Activated naive CD8-positive, alpha-beta T cell (primary cell): ENCODE measurements around the gene SP2.

ENCODE experiments used
- H3K27ac Mint-ChIP-seq: one replicate; pipeline ENCODE4 v1.8.0; 2021; ENCODE audit warnings: mixed read lengths
- H3K27me3 Mint-ChIP-seq: one replicate; pipeline ENCODE4 v1.8.0; 2021; ENCODE audit warnings: mixed read lengths
- H3K36me3 Mint-ChIP-seq: one replicate; pipeline ENCODE4 v1.8.0; 2021; ENCODE audit warnings: mixed read lengths
- H3K4me1 Mint-ChIP-seq: one replicate; pipeline ENCODE4 v1.8.0; 2021; ENCODE audit warnings: low read depth, mixed read lengths
- H3K4me3 Mint-ChIP-seq: one replicate; pipeline ENCODE4 v1.8.0; 2021; ENCODE audit warnings: mild to moderate bottlenecking, mixed read lengths
- H3K9me3 Mint-ChIP-seq: one replicate; pipeline ENCODE4 v1.8.0; 2021; ENCODE audit warnings: low read depth, mixed read lengths

Gene SP2

GRCh38 chr17:47862621-47863440 lies 33.2 kb upstream of the SP2 start:
- Mint-ChIP-seq H3K4me1 (peaks cover 16% of the 10 kb centered on the region), H3K9me3 (no peaks in the 10 kb centered on the region), H3K27me3 (no peaks in the 10 kb centered on the region), H3K27ac (no peak overlapping the region), H3K36me3 (no peaks in the 10 kb centered on the region), H3K4me3 (no peak overlapping the region)

GRCh38 chr17:47864791-47865216 lies 31.2 kb upstream of the SP2 start:
- H3K9me3 Mint-ChIP-seq: no peaks in the 10 kb centered on the region
- H3K27ac Mint-ChIP-seq: no peak overlapping the region
- H3K27me3 Mint-ChIP-seq: peaks cover 4% of the 10 kb centered on the region
- no peak overlapping the region for H3K4me3 Mint-ChIP-seq
- H3K4me1 Mint-ChIP-seq: peaks cover 16% of the 10 kb centered on the region
- H3K36me3 Mint-ChIP-seq: no peaks in the 10 kb centered on the region

GRCh38 chr17:47866941-47867340 lies 29.1 kb upstream of the SP2 start:
- Mint-ChIP-seq H3K4me3 (no peak overlapping the region), H3K4me1 (peaks cover 16% of the 10 kb centered on the region), H3K36me3 (no peaks in the 10 kb centered on the region), H3K27me3 (peaks cover 12% of the 10 kb centered on the region), H3K9me3 (no peaks in the 10 kb centered on the region), H3K27ac (no peak overlapping the region)

- Mint-ChIP-seq H3K4me3 (no peak overlapping the region), H3K9me3 (no peaks in the 10 kb centered on the region), H3K27ac (no peak overlapping the region), H3K4me1 (peaks cover 11% of the 10 kb centered on the region), H3K27me3 (peaks cover 13% of the 10 kb centered on the region), H3K36me3 (no peaks in the 10 kb centered on the region)
These were observed 28.1 kb upstream of the SP2 start for GRCh38 chr17:47867813-47868533.

GRCh38 chr17:47869114-47869513 lies 26.9 kb upstream of the SP2 start:
- Mint-ChIP-seq H3K36me3 (no peaks in the 10 kb centered on the region), H3K9me3 (no peaks in the 10 kb centered on the region), H3K27me3 (peaks cover 14% of the 10 kb centered on the region), H3K4me1 (peaks cover 7% of the 10 kb centered on the region), H3K27ac (no peak overlapping the region), H3K4me3 (no peak overlapping the region)

- no peaks in the 10 kb centered on the region for H3K36me3 Mint-ChIP-seq
- no peaks in the 10 kb centered on the region for H3K9me3 Mint-ChIP-seq
- H3K4me1 Mint-ChIP-seq: peaks cover 3% of the 10 kb centered on the region
- H3K4me3 Mint-ChIP-seq: no peak overlapping the region
- H3K27ac Mint-ChIP-seq: no peak overlapping the region
- peaks cover 16% of the 10 kb centered on the region for H3K27me3 Mint-ChIP-seq
These were observed 26.0 kb upstream of the SP2 start for GRCh38 chr17:47870056-47870455.

- Mint-ChIP-seq H3K27me3 (peaks cover 16% of the 10 kb centered on the region), H3K27ac (no peak overlapping the region), H3K4me3 (no peak overlapping the region), H3K4me1 (no peaks in the 10 kb centered on the region), H3K9me3 (no peaks in the 10 kb centered on the region), H3K36me3 (no peaks in the 10 kb centered on the region)
These were observed 25.0 kb upstream of the SP2 start for GRCh38 chr17:47871048-47871447.

- Mint-ChIP-seq H3K4me3 (no peak overlapping the region), H3K4me1 (no peaks in the 10 kb centered on the region), H3K27me3 (peaks cover 16% of the 10 kb centered on the region), H3K9me3 (no peaks in the 10 kb centered on the region), H3K27ac (no peak overlapping the region), H3K36me3 (no peaks in the 10 kb centered on the region)
These were observed 23.9 kb upstream of the SP2 start for GRCh38 chr17:47872019-47872650.

GRCh38 chr17:47872651-47873161 lies 23.3 kb upstream of the SP2 start:
- H3K36me3 Mint-ChIP-seq: no peaks in the 10 kb centered on the region
- H3K27me3 Mint-ChIP-seq: peaks cover 16% of the 10 kb centered on the region
- no peaks in the 10 kb centered on the region for H3K4me1 Mint-ChIP-seq
- H3K27ac Mint-ChIP-seq: no peak overlapping the region
- no peak overlapping the region for H3K4me3 Mint-ChIP-seq
- no peaks in the 10 kb centered on the region for H3K9me3 Mint-ChIP-seq

- no peaks in the 10 kb centered on the region for H3K4me1 Mint-ChIP-seq
- H3K36me3 Mint-ChIP-seq: no peaks in the 10 kb centered on the region
- H3K4me3 Mint-ChIP-seq: no peak overlapping the region
- no peak overlapping the region for H3K27ac Mint-ChIP-seq
- H3K9me3 Mint-ChIP-seq: no peaks in the 10 kb centered on the region
- peaks cover 14% of the 10 kb centered on the region for H3K27me3 Mint-ChIP-seq
These were observed 22.6 kb upstream of the SP2 start for GRCh38 chr17:47873200-47874090.

- Mint-ChIP-seq H3K27me3 (peaks cover 11% of the 10 kb centered on the region), H3K4me1 (peaks cover 4% of the 10 kb centered on the region), H3K4me3 (no peak overlapping the region), H3K27ac (no peak overlapping the region), H3K9me3 (no peaks in the 10 kb centered on the region), H3K36me3 (no peaks in the 10 kb centered on the region)
These were observed 20.7 kb upstream of the SP2 start for GRCh38 chr17:47875011-47875985.

GRCh38 chr17:47877368-47878034 lies 18.5 kb upstream of the SP2 start:
- Mint-ChIP-seq H3K27ac (no peak overlapping the region), H3K27me3 (peaks cover 3% of the 10 kb centered on the region)

More at GRCh38 chr17:47877368-47878034, 18.5 kb upstream of the SP2 start:
- no peaks in the 10 kb centered on the region for H3K36me3 Mint-ChIP-seq
- no peaks in the 10 kb centered on the region for H3K9me3 Mint-ChIP-seq
- H3K4me1 Mint-ChIP-seq: peaks cover 4% of the 10 kb centered on the region
- H3K4me3 Mint-ChIP-seq: no peak overlapping the region
